Peyer's patch (tissue), 4 donors: ENCODE results near the gene NDUFS6.

ENCODE experiments used
- CTCF ChIP-seq, 6 experiments: fragments of 450-650 bp in 4 of 6; fragments of 200-600 bp in 2 of 6; sonication (generic) in 1 of 6; IDR thresholded peaks; one replicate each; pipeline ENCODE4 v1.5.1; 2017 to 2019; ENCODE audit warnings: antibody characterized with exemption in 6 of 6, mild to moderate bottlenecking in 3 of 6, moderate library complexity in 1 of 6
- POLR2A ChIP-seq, 2 donors: fragments of 450-650 bp; IDR thresholded peaks; one replicate each; pipeline ENCODE4 v1.5.1; 2017; ENCODE audit warnings: antibody characterized with exemption in 2 of 2, mild to moderate bottlenecking in 2 of 2, moderate library complexity in 2 of 2

DNA sequence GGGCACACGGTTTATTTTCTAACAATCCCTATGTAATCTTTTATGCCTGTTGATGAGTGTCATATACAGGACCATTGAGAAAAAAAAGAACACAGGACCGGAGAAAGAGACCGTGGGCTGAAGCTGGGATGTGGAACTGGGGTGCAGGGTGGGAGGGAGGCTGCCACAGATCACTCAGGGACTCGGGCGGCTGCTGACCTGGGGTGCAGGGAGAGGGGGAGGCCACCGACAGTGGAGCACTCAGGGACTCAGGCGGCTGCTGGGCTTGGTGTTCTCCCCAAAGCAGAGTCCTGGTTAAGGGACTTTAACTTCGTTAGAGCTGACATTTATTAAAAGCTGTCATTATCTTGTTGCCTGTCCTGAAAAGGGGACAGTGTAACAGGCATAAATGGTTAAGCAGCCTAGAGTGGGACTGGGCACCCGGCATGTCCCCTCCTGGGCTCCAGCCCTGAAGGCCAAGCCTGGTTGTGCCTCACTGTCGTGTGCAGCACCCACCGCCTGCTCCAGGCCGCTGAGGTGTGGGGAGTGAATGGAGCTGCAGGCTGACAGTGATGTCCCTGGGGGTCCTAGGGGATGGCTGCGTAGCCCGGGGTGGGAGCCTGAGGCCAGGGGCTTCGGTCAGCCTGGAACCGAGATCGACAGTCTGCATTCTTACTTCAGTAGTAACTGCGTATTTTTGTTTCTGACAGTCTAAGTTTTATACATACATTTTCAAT is 14.0 kb downstream of the NDUFS6 start:
- TF ChIP-seq CTCF (IDR thresholded peaks at IDR 0.05) (no peak), POLR2A (IDR thresholded peaks at IDR 0.05) (no peak)
